Measurements from ENCODE around the gene SLC24A3.

The SLC24A3 gene

GRCh38 chr20:19375395-19375794, 163.0 kb downstream of the SLC24A3 start:
- no peak for TF ChIP-seq CTCF (IDR thresholded peaks at IDR 0.05; ENCODE audit: insufficient read depth, low read depth, low read length, missing control alignments)
- no peak overlapping the region for H3K4me3 ChIP-seq (ENCODE audit: low read length)
- no peak for DNase-seq (ENCODE audit: low read depth)

- no peak for DNase-seq (ENCODE audit: low read depth)
- H3K4me3 ChIP-seq (ENCODE audit: low read length) = no peak overlapping the region
- TF ChIP-seq CTCF (IDR thresholded peaks at IDR 0.05; ENCODE audit: insufficient read depth, low read depth, low read length, missing control alignments) = no peak
These were observed 163.4 kb downstream of the SLC24A3 start for GRCh38 chr20:19375801-19376200.

- TF ChIP-seq CTCF (IDR thresholded peaks at IDR 0.05; ENCODE audit: insufficient read depth, low read depth, low read length, missing control alignments) = no peak
- H3K4me3 ChIP-seq (ENCODE audit: low read length) = no peak overlapping the region
- no peak for DNase-seq (ENCODE audit: low read depth)
These were observed 164.2 kb downstream of the SLC24A3 start for GRCh38 chr20:19376451-19377229.

- TF ChIP-seq CTCF (IDR thresholded peaks at IDR 0.05; ENCODE audit: insufficient read depth, low read depth, low read length, missing control alignments) = no peak
- no peak overlapping the region for H3K4me3 ChIP-seq (ENCODE audit: low read length)
These were observed 165.6 kb downstream of the SLC24A3 start for GRCh38 chr20:19378058-19378457.

GRCh38 chr20:19380211-19380610, 167.8 kb downstream of the SLC24A3 start:
- no peak overlapping the region for H3K4me3 ChIP-seq (ENCODE audit: low read length)
- no peak for DNase-seq (ENCODE audit: low read depth)
- TF ChIP-seq CTCF (IDR thresholded peaks at IDR 0.05; ENCODE audit: insufficient read depth, low read depth, low read length, missing control alignments) = no peak

More at GRCh38 chr20:19378058-19378457, 165.6 kb downstream of the SLC24A3 start:
- no peak for DNase-seq (ENCODE audit: low read depth)

- no peak for TF ChIP-seq CTCF (IDR thresholded peaks at IDR 0.05; ENCODE audit: insufficient read depth, low read depth, low read length, missing control alignments)
- DNase-seq (ENCODE audit: low read depth) = no peak
- H3K4me3 ChIP-seq (ENCODE audit: low read length) = no peak overlapping the region
These were observed 169.5 kb downstream of the SLC24A3 start for GRCh38 chr20:19381947-19382346.
